Spinal cord (tissue), 10 donors: ENCODE data around the gene EFCC1. TPM values are rescaled to one million over a fixed set of nuclear protein-coding genes. Genes with fewer than 3 reads are reported as not detected.

ENCODE experiments used
- DNase-seq, 6 donors: peaks; one replicate each; pipeline versions ENCODE4 v3.0.0 to v3.0.0-alpha.2; 2013 to 2015; ENCODE audit warnings: low spot score in 6 of 6, low read depth in 4 of 6
- H3K27ac ChIP-seq: one replicate; pipeline ENCODE4 v1.5.1; 2013; ENCODE audit warnings: low read depth, low read length, control low read depth
- H3K27me3 ChIP-seq: one replicate; pipeline ENCODE4 v1.6.1; 2013; ENCODE audit warnings: low read length; ENCODE audit not compliant: control insufficient read depth, insufficient read depth
- H3K36me3 ChIP-seq: one replicate; pipeline ENCODE4 v1.6.1; 2013; ENCODE audit warnings: low read length; ENCODE audit not compliant: control insufficient read depth, insufficient read depth
- H3K4me1 ChIP-seq: one replicate; pipeline ENCODE4 v1.6.1; 2013; ENCODE audit warnings: low read length; ENCODE audit not compliant: control insufficient read depth, insufficient read depth
- H3K4me3 ChIP-seq: one replicate; pipeline ENCODE4 v1.5.1; 2013; ENCODE audit warnings: low read depth, low read length, control low read depth
- H3K9me3 ChIP-seq: one replicate; pipeline ENCODE4 v1.6.1; 2013; ENCODE audit warnings: low read length; ENCODE audit not compliant: control insufficient read depth, insufficient read depth
- WGBS: methylation state at CpG from one replicate; pipeline ENCODE4 v1.1.5; 2013; ENCODE audit warnings: missing lambda C conversion rate; ENCODE audit not compliant: insufficient coverage; 5-methylcytosine and 5-hydroxymethylcytosine counted together
- long read RNA-seq, 4 donors: transcript quantifications; one replicate each; lab custom pipeline, GENCODE V29; 2026
- polyA plus RNA-seq, 2 donors: library from polyadenylated mRNA; unstranded; fragments of 120-200 nt; gene quantifications; one replicate each; pipeline ENCODE4 v1.2.1, GENCODE V29; 2013; ENCODE audit not compliant: insufficient read length in 2 of 2
- total RNA-seq, 2 donors: library from RNA; depleted of rRNA in 1 of 2; stranded (reverse); fragments of 120-200 nt in 1 of 2; fragments of >200 nt in 1 of 2; gene quantifications; one replicate each; pipeline versions ENCODE4 v1.2.3 to v1.2.4, GENCODE V29; 2013 to 2014
- donor health status: healthy.

Gene EFCC1
- total RNA-seq: 1 to 10 TPM in 1 of 2 donors, under 1 TPM in 1; 0.89 to 2.7 TPM
- polyA plus RNA-seq: 1 to 10 TPM; 3.4 to 5.2 TPM
- long read RNA-seq, donor 1: 0 reads
- long read RNA-seq, donor 2, partial matches to known transcripts: 0 of 1 reads
- long read RNA-seq, donor 2, other reads (novel, unspliced or antisense): 0 of 1 reads
- long read RNA-seq, donor 3: 0 reads
- long read RNA-seq, donor 4, partial matches to known transcripts: 5 of 5 reads
- long read RNA-seq, donor 4, other reads (novel, unspliced or antisense): 0 of 5 reads

GRCh38 chr3:129001101-129001805 is at the start of gene EFCC1:
EFCC1 (plus strand) TSS chr3:129001304; CDS start chr3:129001629, 325 bp downstream.
- Histone ChIP-seq H3K27me3 (peaks cover 48% of the 10 kb centered on the region), H3K4me3 (peak within 1 kb of the TSS; percentile 58), H3K36me3 (no peaks in the 10 kb centered on the region), H3K27ac (peak within 1 kb of the TSS; percentile 75), H3K9me3 (no peaks in the 10 kb centered on the region), H3K4me1 (peaks cover 50% of the 10 kb centered on the region)
- peak in 2 of 6 donors; percentile 65 to 73 for DNase-seq
- under 1% methylated on average over 74 of the region's 74 CpGs for WGBS

GRCh38 chr3:128956440-128956839 is 44.7 kb upstream of the EFCC1 start:
- WGBS: 100% methylated on average over 2 of the region's 2 CpGs
- H3K4me3 ChIP-seq: no peak overlapping the region
- no peak for DNase-seq
- H3K27me3 ChIP-seq: no peaks in the 10 kb centered on the region
- H3K36me3 ChIP-seq: no peaks in the 10 kb centered on the region
- H3K4me1 ChIP-seq: no peaks in the 10 kb centered on the region
- no peaks in the 10 kb centered on the region for H3K9me3 ChIP-seq
- H3K27ac ChIP-seq: no peak overlapping the region

- H3K36me3 ChIP-seq: no peaks in the 10 kb centered on the region
- no peaks in the 10 kb centered on the region for H3K27me3 ChIP-seq
- H3K9me3 ChIP-seq: no peaks in the 10 kb centered on the region
- no peaks in the 10 kb centered on the region for H3K4me1 ChIP-seq
- DNase-seq: no peak
- H3K27ac ChIP-seq: no peak overlapping the region
- 85% methylated on average over 7 of the region's 9 CpGs for WGBS
- no peak overlapping the region for H3K4me3 ChIP-seq
These were observed 35.8 kb upstream of the EFCC1 start for GRCh38 chr3:128965280-128965679.

- DNase-seq: no peak
- no peaks in the 10 kb centered on the region for H3K9me3 ChIP-seq
- H3K27me3 ChIP-seq: no peaks in the 10 kb centered on the region
- no peak overlapping the region for H3K4me3 ChIP-seq
- H3K27ac ChIP-seq: no peak overlapping the region
- H3K36me3 ChIP-seq: no peaks in the 10 kb centered on the region
- no peaks in the 10 kb centered on the region for H3K4me1 ChIP-seq
- WGBS: 100% methylated on average over 1 of the region's 3 CpGs
These were observed 35.3 kb upstream of the EFCC1 start for GRCh38 chr3:128965818-128966217.

GRCh38 chr3:128967748-128968355 is 33.3 kb upstream of the EFCC1 start:
- Histone ChIP-seq H3K9me3 (no peaks in the 10 kb centered on the region), H3K4me1 (peaks cover 4% of the 10 kb centered on the region), H3K27ac (no peak overlapping the region), H3K27me3 (no peaks in the 10 kb centered on the region), H3K36me3 (no peaks in the 10 kb centered on the region), H3K4me3 (no peak overlapping the region)
- no peak for DNase-seq
- 89% methylated on average over 4 of the region's 6 CpGs for WGBS

GRCh38 chr3:128969993-128970739 is 30.9 kb upstream of the EFCC1 start:
- no peaks in the 10 kb centered on the region for H3K27me3 ChIP-seq
- peaks cover 4% of the 10 kb centered on the region for H3K4me1 ChIP-seq
- no peaks in the 10 kb centered on the region for H3K36me3 ChIP-seq
- peak in 3 of 6 donors; percentile 47 to 84 (median 65) for DNase-seq
- H3K27ac ChIP-seq: no peak overlapping the region
- 24% methylated on average over 4 of the region's 12 CpGs for WGBS
- H3K4me3 ChIP-seq: no peak overlapping the region
- no peaks in the 10 kb centered on the region for H3K9me3 ChIP-seq

GRCh38 chr3:128970740-128971047 is 30.4 kb upstream of the EFCC1 start:
- no peak overlapping the region for H3K27ac ChIP-seq
- WGBS: no CpG with 5 or more reads among the region's 1 CpG
- H3K4me3 ChIP-seq: no peak overlapping the region
- H3K36me3 ChIP-seq: no peaks in the 10 kb centered on the region
- no peak for DNase-seq
- H3K4me1 ChIP-seq: peaks cover 4% of the 10 kb centered on the region
- H3K9me3 ChIP-seq: no peaks in the 10 kb centered on the region
- no peaks in the 10 kb centered on the region for H3K27me3 ChIP-seq

- Histone ChIP-seq H3K27me3 (no peaks in the 10 kb centered on the region), H3K4me1 (peaks cover 4% of the 10 kb centered on the region), H3K9me3 (no peaks in the 10 kb centered on the region), H3K27ac (no peak overlapping the region), H3K4me3 (no peak overlapping the region), H3K36me3 (no peaks in the 10 kb centered on the region)
- DNase-seq: peak in 1 of 6 donors; percentile 19
- no CpG with 5 or more reads among the region's 6 CpGs for WGBS
These were observed 29.5 kb upstream of the EFCC1 start for GRCh38 chr3:128971421-128972100.

- no peaks in the 10 kb centered on the region for H3K27me3 ChIP-seq
- no peak for DNase-seq
- 53% methylated on average over 3 of the region's 5 CpGs for WGBS
These were observed 27.0 kb upstream of the EFCC1 start for GRCh38 chr3:128973988-128974564.

More at GRCh38 chr3:128973988-128974564, 27.0 kb upstream of the EFCC1 start:
- Histone ChIP-seq H3K9me3 (no peaks in the 10 kb centered on the region), H3K4me1 (peaks cover 4% of the 10 kb centered on the region), H3K36me3 (no peaks in the 10 kb centered on the region), H3K27ac (no peak overlapping the region), H3K4me3 (no peak overlapping the region)
